WTC11 (cell line): ENCODE data around the gene CDH11.

Experiments
- ELF4 ChIP-seq: sonication (generic); formaldehyde crosslinking; IDR thresholded peaks from 2 replicates; pipeline ENCODE4 v1.8.1; 2022; ENCODE audit warnings: low read depth, mild to moderate bottlenecking, moderate library complexity, missing genetic modification reagents
- ETV6 ChIP-seq: sonication (generic); formaldehyde crosslinking; IDR thresholded peaks from 2 replicates; pipeline ENCODE4 v1.8.1; 2022; ENCODE audit warnings: mild to moderate bottlenecking, missing genetic modification reagents
- FOXK1 ChIP-seq: sonication (generic); formaldehyde crosslinking; IDR thresholded peaks from 2 replicates; pipeline ENCODE4 v1.8.0; 2022; ENCODE audit warnings: mild to moderate bottlenecking, moderate library complexity, missing genetic modification reagents
- MAX ChIP-seq: sonication (generic); formaldehyde crosslinking; IDR thresholded peaks from 2 replicates; pipeline ENCODE4 v1.8.0; 2022; ENCODE audit warnings: mild to moderate bottlenecking, missing genetic modification reagents
- SP1 ChIP-seq: sonication (generic); formaldehyde crosslinking; conservative IDR thresholded peaks from 2 replicates; pipeline ENCODE4 v1.8.1; 2022; ENCODE audit warnings: missing genetic modification reagents
- TEAD1 ChIP-seq: sonication (generic); formaldehyde crosslinking; IDR thresholded peaks from 2 replicates; pipeline ENCODE4 v1.8.0; 2022; ENCODE audit warnings: mild to moderate bottlenecking, missing genetic modification reagents
- ZSCAN18 ChIP-seq: fragments of 250-450 bp; sonication (Bioruptor Pico); IDR thresholded peaks from 2 replicates; pipeline ENCODE4 v2.1.2; 2022; ENCODE audit warnings: mild to moderate bottlenecking, moderate library complexity
- TF ChIP-seq, protein P1 (sequence below): fragments of 200-600 bp; IDR thresholded peaks from 2 replicates; pipeline ENCODE4 v1.8.0; 2022; ENCODE audit warnings: antibody characterized with exemption

DNA sequence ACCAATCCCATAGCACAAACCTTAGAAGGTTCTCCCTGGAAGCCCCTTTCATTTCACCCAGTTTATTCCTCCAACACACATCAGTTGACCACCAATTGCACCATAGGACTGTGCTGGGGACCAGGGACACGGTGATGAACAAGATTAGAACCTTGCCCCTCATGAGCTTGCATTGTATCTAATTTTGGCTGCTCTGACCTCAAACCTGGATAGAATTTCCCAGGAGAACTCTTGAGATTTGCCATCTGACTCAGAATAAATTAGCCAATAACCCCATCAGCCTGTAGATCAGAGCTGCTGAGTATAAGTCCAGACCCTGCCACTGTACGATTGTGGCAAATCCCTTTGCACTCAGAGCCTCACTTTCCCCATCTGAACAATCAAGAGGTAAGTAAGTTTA is 52.1 kb downstream of the CDH11 start:
- TF ChIP-seq ELF4 (CRISPR knock-in tag) (no peak), ZSCAN18 (CRISPR knock-in tag) (no peak), FOXK1 (no peak), SP1 (CRISPR knock-in tag) (no peak), MAX (CRISPR knock-in tag) (no peak), TEAD1 (CRISPR knock-in tag) (no peak), ETV6 (CRISPR knock-in tag) (no peak)
- TF ChIP-seq, protein P1, sequence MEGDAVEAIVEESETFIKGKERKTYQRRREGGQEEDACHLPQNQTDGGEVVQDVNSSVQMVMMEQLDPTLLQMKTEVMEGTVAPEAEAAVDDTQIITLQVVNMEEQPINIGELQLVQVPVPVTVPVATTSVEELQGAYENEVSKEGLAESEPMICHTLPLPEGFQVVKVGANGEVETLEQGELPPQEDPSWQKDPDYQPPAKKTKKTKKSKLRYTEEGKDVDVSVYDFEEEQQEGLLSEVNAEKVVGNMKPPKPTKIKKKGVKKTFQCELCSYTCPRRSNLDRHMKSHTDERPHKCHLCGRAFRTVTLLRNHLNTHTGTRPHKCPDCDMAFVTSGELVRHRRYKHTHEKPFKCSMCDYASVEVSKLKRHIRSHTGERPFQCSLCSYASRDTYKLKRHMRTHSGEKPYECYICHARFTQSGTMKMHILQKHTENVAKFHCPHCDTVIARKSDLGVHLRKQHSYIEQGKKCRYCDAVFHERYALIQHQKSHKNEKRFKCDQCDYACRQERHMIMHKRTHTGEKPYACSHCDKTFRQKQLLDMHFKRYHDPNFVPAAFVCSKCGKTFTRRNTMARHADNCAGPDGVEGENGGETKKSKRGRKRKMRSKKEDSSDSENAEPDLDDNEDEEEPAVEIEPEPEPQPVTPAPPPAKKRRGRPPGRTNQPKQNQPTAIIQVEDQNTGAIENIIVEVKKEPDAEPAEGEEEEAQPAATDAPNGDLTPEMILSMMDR: no peak
